GM12891 (cell line): Measurements from ENCODE around the gene HS3ST4.

ENCODE experiments used
- PAX5 ChIP-seq: IDR thresholded peaks from 2 replicates; pipeline ENCODE4 v1.6.1; 2011; ENCODE audit warnings: low read length, moderate library complexity, mild to moderate bottlenecking; ENCODE audit not compliant: insufficient read depth, severe bottlenecking
- POLR2A ChIP-seq: IDR thresholded peaks from 2 replicates; pipeline ENCODE4 v1.6.1; 2011; ENCODE audit warnings: low read depth, low read length, control low read depth
- POLR2AphosphoS5 ChIP-seq: IDR thresholded peaks from 2 replicates; pipeline ENCODE4 v1.6.1; 2011; ENCODE audit warnings: low read depth, low read length, control low read depth
- POU2F2 ChIP-seq: IDR thresholded peaks from 2 replicates; pipeline ENCODE4 v1.6.1; 2011; ENCODE audit warnings: low read depth, mild to moderate bottlenecking, control low read depth, low read length, moderate library complexity
- SPI1 ChIP-seq: IDR thresholded peaks from 2 replicates; pipeline ENCODE4 v1.6.1; 2011; ENCODE audit warnings: low read depth, low read length, control low read depth
- TAF1 ChIP-seq: IDR thresholded peaks from 2 replicates; pipeline ENCODE4 v1.6.1; 2011; ENCODE audit warnings: low read depth, low read length, control low read depth

- no peak for TF ChIP-seq POLR2A
- no peak for TF ChIP-seq SPI1
- no peak for TF ChIP-seq TAF1
- no peak for TF ChIP-seq POLR2AphosphoS5
- TF ChIP-seq POU2F2 = no peak
- TF ChIP-seq PAX5 = no peak
These were observed 494.4 kb downstream of the HS3ST4 start for GRCh38 chr16:26186091-26186615.
